ENCODE results near the gene BCL11A. TPM values are rescaled to one million over a fixed set of nuclear protein-coding genes. Genes with fewer than 3 reads are reported as not detected.

BCL11A gene
- total RNA-seq, 1 donor from 2014 or later: 6.7 TPM

DNA sequence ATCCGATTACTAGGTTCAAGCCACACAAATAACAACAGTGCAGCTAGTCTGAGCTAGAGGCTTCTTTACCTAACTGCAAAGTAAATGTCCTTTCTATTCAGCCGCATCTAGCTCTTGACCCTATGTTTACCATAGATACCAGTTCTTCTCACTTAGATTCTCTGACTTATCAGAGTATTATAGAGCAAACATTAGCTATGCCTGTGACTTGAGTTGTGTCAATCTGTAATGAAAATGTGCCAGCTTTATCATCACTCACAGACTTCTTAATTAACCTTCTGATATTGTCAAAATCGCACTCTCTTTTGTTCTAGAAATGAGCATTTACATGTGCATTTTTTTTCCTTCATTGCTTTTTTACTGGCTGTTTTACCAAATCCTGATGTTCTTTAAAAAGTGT, 79.9 kb downstream of the BCL11A start:
- no peaks in the 10 kb centered on the region for H3K36me3 ChIP-seq (ENCODE audit: control insufficient read depth, insufficient read depth, low read length)
- H3K27me3 ChIP-seq (ENCODE audit: control insufficient read depth, insufficient read depth, low read length): no peaks in the 10 kb centered on the region
- no peak for DNase-seq (ENCODE audit: low read depth)
- TF ChIP-seq, protein P1, sequence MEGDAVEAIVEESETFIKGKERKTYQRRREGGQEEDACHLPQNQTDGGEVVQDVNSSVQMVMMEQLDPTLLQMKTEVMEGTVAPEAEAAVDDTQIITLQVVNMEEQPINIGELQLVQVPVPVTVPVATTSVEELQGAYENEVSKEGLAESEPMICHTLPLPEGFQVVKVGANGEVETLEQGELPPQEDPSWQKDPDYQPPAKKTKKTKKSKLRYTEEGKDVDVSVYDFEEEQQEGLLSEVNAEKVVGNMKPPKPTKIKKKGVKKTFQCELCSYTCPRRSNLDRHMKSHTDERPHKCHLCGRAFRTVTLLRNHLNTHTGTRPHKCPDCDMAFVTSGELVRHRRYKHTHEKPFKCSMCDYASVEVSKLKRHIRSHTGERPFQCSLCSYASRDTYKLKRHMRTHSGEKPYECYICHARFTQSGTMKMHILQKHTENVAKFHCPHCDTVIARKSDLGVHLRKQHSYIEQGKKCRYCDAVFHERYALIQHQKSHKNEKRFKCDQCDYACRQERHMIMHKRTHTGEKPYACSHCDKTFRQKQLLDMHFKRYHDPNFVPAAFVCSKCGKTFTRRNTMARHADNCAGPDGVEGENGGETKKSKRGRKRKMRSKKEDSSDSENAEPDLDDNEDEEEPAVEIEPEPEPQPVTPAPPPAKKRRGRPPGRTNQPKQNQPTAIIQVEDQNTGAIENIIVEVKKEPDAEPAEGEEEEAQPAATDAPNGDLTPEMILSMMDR (IDR thresholded peaks at IDR 0.05; ENCODE audit: insufficient read depth, low read length, poor library complexity, severe bottlenecking): no peak
- no peak overlapping the region for H3K4me3 ChIP-seq (ENCODE audit: low read depth, low read length)

DNA sequence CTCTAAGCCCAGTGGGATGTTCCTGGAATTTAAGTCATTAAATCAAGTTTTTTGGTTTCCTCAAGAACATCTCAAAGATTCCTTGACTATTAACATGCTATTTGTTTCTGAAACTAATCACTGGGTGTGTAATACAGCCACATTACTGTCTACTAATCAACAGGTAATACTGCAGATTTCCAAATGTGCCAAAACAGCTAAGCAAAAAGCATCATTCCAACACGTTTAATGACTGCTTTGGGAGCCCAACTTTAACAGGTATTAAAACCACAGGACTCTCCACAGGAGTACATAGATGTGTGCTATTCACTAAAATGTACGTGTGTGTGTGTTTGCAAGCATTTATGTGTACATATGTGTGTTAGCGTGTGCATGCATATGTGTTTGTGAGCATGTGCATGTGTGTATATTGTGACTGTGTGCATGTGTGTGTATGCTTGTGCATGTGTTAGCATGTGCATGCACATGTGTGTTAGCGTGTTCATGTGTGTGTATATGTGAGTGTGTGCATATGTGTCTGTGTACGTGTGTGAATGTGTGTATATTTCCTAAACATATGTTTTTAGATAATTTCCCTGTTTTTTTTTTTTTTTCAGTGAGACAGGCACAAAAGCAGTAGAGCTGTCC, 80.7 kb downstream of the BCL11A start:
- TF ChIP-seq, protein P1 (IDR thresholded peaks at IDR 0.05; ENCODE audit: insufficient read depth, low read length, poor library complexity, severe bottlenecking): no peak
- DNase-seq (ENCODE audit: low read depth): no peak
- Histone ChIP-seq H3K4me3 (ENCODE audit: low read depth, low read length) (no peak overlapping the region), H3K27me3 (ENCODE audit: control insufficient read depth, insufficient read depth, low read length) (no peaks in the 10 kb centered on the region), H3K36me3 (ENCODE audit: control insufficient read depth, insufficient read depth, low read length) (no peaks in the 10 kb centered on the region)

DNA sequence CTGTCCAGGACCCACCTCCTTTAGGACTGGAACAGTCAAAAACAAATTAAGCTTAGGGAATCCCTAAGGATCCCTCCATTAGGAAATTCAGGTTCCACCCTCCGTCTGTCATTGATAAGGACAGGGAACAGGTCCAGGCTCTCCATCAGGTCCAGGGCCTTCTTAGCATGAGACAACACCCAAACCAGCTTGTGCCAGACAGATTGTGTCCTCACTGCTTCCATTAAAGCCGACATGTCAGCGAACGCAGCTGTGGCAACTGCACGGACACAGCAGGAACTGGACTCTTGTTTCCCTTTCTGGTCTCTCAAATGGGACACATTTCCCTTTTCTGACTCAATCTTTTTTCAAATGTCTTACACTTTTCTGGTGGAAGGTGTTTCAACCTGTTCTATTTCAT, 81.4 kb downstream of the BCL11A start:
- Histone ChIP-seq H3K4me3 (ENCODE audit: low read depth, low read length) (no peak overlapping the region), H3K36me3 (ENCODE audit: control insufficient read depth, insufficient read depth, low read length) (no peaks in the 10 kb centered on the region), H3K27me3 (ENCODE audit: control insufficient read depth, insufficient read depth, low read length) (no peaks in the 10 kb centered on the region)
- no peak for DNase-seq (ENCODE audit: low read depth)
- TF ChIP-seq, protein P1 (IDR thresholded peaks at IDR 0.05; ENCODE audit: insufficient read depth, low read length, poor library complexity, severe bottlenecking): no peak

DNA sequence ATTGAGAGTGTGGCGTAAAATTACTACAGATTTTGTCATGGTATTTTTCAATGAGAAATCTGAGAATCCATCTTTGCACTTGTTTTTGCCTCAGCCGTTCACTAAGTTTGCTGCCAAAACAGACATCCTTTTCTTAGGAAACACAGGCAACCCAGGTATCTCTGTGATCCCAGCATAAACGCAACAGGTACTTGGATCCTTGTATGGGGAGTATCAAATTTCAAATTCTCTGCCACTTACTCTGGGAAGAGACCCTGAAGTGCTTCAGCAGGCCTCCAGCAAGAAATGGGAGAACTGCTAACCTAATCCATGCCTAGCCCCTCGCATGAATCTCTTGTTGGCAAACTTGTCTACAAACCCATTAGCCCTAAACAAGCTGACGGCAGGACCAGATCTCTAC, 83.1 kb downstream of the BCL11A start:
- Histone ChIP-seq H3K36me3 (ENCODE audit: control insufficient read depth, insufficient read depth, low read length) (no peaks in the 10 kb centered on the region), H3K4me3 (ENCODE audit: low read depth, low read length) (no peak overlapping the region), H3K27me3 (ENCODE audit: control insufficient read depth, insufficient read depth, low read length) (no peaks in the 10 kb centered on the region)
- no peak for DNase-seq (ENCODE audit: low read depth)
- TF ChIP-seq, protein P1 (IDR thresholded peaks at IDR 0.05; ENCODE audit: insufficient read depth, low read length, poor library complexity, severe bottlenecking): no peak

DNA sequence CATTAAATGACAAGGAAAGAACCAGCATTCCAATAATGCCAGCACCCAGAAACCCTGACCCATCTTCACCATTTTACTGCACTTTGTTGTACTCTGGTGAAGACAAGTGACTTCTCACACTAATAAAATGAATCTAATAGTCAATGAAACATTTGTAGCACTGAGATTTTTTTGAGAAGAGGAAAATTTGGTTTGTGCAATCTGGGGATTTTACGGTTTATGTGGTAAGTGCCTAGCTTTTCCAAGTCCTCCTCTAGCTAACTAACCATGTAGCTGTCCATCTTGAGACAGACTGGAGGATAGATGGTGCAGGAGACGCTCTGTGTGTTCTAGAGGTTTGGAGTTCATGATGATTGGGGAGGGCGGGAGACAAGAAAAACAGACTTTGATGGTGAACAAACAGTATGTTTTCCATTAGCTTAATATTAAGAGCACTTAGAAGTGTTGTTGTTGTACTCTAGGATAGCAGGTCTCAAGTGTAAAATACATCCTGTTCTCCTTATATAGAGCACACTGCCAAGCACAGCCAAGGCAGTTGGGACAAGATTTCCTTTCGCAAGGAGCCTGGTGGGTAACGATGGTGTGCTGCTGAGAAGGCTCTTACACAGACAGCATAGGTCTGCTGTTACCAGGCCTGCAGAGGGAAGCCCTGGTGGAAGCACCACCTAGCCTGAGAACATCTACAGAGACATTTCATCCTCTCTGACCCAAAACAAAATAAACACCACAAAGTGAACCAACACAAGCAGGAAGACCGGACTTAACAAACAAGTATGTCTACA, 83.7 kb downstream of the BCL11A start:
- Histone ChIP-seq H3K27me3 (ENCODE audit: control insufficient read depth, insufficient read depth, low read length) (no peaks in the 10 kb centered on the region), H3K4me3 (ENCODE audit: low read depth, low read length) (no peak overlapping the region), H3K36me3 (ENCODE audit: control insufficient read depth, insufficient read depth, low read length) (no peaks in the 10 kb centered on the region)
- DNase-seq (ENCODE audit: low read depth): no peak
- TF ChIP-seq, protein P1 (IDR thresholded peaks at IDR 0.05; ENCODE audit: insufficient read depth, low read length, poor library complexity, severe bottlenecking): no peak

Data from kidney epithelial cell (primary cell).